Measurements from ENCODE around the gene CD300H. TPM values are rescaled to one million over a fixed set of nuclear protein-coding genes. Genes with fewer than 3 reads are reported as not detected.

CD300H gene
- total and polyA plus RNA-seq, 7 donors = not detected

DNA sequence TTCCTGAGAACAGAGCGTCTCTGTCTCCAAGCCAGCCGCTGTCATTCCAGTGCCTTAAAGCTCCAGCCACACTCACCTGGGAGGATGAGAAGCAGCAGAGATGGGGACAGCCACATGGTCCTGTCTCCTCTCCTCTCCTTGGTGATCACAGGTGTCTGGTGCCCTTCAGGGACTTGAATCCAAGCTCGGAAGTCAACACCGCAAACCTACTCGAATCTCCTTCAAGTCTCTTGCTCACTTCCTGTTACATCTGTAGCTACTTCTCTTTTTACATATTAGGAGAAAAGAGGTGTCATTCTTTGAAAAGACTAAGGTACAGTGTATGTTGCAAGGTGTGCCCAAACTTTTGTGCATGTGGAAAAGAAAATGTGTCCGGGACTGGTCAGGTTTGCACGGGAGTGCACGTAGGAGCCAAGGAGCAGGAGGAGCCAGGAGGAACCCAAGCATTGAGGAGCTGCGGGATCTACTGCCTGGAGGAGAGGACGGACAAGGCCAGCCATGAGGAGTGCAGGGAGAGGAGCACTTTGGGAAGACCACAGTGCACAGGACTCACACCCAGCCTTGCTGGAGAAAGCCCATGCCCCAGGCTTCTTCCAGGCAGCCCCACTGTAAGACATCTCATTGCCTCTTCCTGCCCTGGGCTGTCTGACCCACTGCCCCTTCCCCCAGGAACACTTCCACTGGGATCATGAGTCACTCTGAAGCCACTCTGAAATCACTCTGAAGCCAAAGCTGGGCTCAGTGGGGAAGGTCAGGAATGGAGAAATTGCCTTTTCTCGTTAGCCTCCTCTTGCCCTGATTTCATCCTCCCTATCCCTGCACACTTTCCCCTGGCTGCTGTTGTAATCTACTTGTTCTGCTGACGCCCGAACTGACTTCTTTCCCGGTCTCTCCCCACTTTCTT lies 25.0 kb upstream of the CD300H start, which contains the start of gene CD300LD:
CD300LD (minus strand) TSS at position 197 of the 904 bp plus-strand sequence; CDS start at position 116, 81 bp downstream.
- ATAC-seq (no peak), DNase-seq (no peak)
- intact Hi-C loops (cut with DNase I) = no loop called here
- Histone ChIP-seq H3K36me3 (ENCODE audit: insufficient read depth in 1 of 2, low read depth in 1 of 2) (no peaks in the 10 kb centered on the region), H3K4me3 (no peak within 1 kb of the TSS), H3K4me1 (no peaks in the 10 kb centered on the region), H3K9me3 (no peaks in the 10 kb centered on the region), H3K27ac (no peak within 1 kb of the TSS), H3K27me3 (ENCODE audit: insufficient read depth in 3 of 3, low read length in 2 of 3) (peaks cover 0 to 5% (median 0%) of the 10 kb centered on the region in 3 donors)
- TF ChIP-seq, protein P1, sequence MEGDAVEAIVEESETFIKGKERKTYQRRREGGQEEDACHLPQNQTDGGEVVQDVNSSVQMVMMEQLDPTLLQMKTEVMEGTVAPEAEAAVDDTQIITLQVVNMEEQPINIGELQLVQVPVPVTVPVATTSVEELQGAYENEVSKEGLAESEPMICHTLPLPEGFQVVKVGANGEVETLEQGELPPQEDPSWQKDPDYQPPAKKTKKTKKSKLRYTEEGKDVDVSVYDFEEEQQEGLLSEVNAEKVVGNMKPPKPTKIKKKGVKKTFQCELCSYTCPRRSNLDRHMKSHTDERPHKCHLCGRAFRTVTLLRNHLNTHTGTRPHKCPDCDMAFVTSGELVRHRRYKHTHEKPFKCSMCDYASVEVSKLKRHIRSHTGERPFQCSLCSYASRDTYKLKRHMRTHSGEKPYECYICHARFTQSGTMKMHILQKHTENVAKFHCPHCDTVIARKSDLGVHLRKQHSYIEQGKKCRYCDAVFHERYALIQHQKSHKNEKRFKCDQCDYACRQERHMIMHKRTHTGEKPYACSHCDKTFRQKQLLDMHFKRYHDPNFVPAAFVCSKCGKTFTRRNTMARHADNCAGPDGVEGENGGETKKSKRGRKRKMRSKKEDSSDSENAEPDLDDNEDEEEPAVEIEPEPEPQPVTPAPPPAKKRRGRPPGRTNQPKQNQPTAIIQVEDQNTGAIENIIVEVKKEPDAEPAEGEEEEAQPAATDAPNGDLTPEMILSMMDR (IDR thresholded peaks at IDR 0.05) = no peak
- WGBS, 3 donors = 72 to 75% (median 73%) methylated on average over 14 of the region's 14 CpGs

DNA sequence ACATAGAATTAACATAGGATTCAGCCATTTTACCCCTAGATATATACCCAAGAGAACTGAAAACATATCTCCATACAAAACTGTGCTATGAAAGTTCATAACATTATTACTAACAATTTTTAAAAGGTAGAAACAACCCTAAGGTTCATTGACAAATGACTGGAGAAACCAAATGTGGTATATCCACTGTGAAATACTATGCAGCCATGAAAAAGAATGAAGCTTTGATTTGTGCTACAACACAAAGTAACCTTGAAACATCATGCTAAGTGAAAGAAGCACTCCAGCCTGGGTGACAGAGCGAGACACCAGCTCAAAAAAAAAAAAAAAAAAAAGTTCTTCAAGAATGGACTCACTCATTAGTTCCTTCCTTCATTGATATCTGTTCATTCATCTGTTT lies 24.2 kb upstream of the CD300H start:
- ATAC-seq (no peak), DNase-seq (no peak)
- Histone ChIP-seq H3K27ac (no peak overlapping the region), H3K36me3 (ENCODE audit: insufficient read depth in 1 of 2, low read depth in 1 of 2) (no peaks in the 10 kb centered on the region), H3K4me3 (no peak overlapping the region), H3K9me3 (no peaks in the 10 kb centered on the region), H3K4me1 (no peaks in the 10 kb centered on the region), H3K27me3 (ENCODE audit: insufficient read depth in 3 of 3, low read length in 2 of 3) (peaks cover 0 to 5% (median 0%) of the 10 kb centered on the region in 3 donors)
- intact Hi-C loops (cut with DNase I) = no loop called here
- 68 to 74% (median 74%) methylated on average over 1 of the region's 1 CpG for WGBS, 3 donors
- TF ChIP-seq, protein P1 (IDR thresholded peaks at IDR 0.05) = no peak

DNA sequence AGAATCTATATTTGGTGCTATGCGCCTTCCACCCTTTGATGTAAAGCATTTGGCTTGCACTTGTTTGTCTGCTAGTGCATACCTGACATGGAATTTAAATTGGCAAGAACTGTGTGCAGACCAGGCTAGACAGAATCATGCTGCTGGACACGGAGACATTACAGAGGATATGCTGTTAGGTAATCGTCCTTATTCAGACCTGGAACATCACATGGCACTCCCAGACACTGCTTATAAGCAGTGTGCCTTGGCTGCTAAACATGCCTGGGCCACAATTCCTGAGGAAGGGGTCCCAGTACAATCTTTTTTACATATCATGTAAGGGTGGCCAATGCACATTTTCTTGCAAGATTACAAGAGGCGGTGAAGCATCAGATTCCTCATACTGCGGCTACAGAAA lies 18.4 kb upstream of the CD300H start:
- ATAC-seq (peak in 3 of 4 donors; percentile 70 to 79 (median 78)), DNase-seq (no peak)
- peaks cover 9% of the 10 kb centered on the region for H3K4me1 ChIP-seq
- H3K27me3 ChIP-seq (ENCODE audit: insufficient read depth in 3 of 3, low read length in 2 of 3) = no peaks in the 10 kb centered on the region
- TF ChIP-seq, protein P1 (IDR thresholded peaks at IDR 0.05) = no peak
- no peaks in the 10 kb centered on the region for H3K9me3 ChIP-seq
- H3K4me3 ChIP-seq = no peak overlapping the region
- intact Hi-C loops (cut with DNase I) = no loop called here
- H3K36me3 ChIP-seq (ENCODE audit: insufficient read depth in 1 of 2, low read depth in 1 of 2) = no peaks in the 10 kb centered on the region
- WGBS, 3 donors = 47 to 70% (median 52%) methylated on average over 5 of the region's 5 CpGs
- H3K27ac ChIP-seq = peak overlapping the region; percentile 36

DNA sequence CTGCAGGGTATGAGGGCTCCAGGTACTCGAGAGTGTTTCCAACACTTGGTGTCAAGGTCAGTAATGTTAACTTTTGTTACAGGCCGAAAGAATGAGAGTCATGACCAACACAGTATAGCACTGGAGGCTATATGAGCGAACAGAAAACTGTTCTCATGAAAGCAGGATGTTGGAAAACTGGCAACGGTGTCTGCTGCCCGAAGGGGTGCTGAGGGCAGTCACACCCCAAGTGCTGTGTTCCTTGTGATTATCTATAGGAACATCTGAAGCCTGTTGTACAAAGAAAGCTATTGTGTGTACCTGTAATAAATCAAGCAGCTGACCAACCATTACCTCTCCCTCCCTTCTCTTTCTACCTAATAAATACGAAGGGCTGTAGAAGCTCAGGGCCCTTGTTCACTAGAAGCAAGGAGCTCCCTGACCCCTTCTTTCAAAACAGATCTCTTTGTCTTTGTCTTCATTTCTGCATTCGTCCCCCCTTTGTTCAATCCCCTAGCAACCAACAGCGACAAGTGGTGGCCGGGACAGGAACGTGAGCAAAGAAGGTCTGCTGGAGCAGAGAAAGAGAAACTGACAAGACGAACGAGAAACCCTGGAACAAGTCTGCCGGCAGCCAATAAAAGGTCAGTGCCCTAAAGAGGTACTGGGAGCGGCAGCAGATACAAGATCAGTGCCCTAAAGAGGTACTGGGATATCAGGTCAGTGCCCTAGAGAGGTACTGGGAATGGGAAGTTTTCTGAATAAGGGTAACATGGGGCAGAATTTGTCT lies 17.2 kb upstream of the CD300H start:
- intact Hi-C loops (cut with DNase I) = no loop called here
- 40 to 68% (median 60%) methylated on average over 14 of the region's 14 CpGs for WGBS, 3 donors
- H3K4me1 ChIP-seq = peaks cover 9% of the 10 kb centered on the region
- TF ChIP-seq, protein P1 (IDR thresholded peaks at IDR 0.05) = no peak
- no peaks in the 10 kb centered on the region for H3K27me3 ChIP-seq (ENCODE audit: insufficient read depth in 3 of 3, low read length in 2 of 3)
- H3K9me3 ChIP-seq = no peaks in the 10 kb centered on the region
- ATAC-seq = peak in 3 of 4 donors; percentile 47 to 86 (median 55)
- no peak overlapping the region for H3K4me3 ChIP-seq
- peak overlapping the region; percentile 4 for H3K27ac ChIP-seq
- no peak for DNase-seq
- H3K36me3 ChIP-seq (ENCODE audit: insufficient read depth in 1 of 2, low read depth in 1 of 2) = no peaks in the 10 kb centered on the region

All from psoas muscle (tissue), 8 donors.